ENCODE measurements around the gene METTL22.
A peak's percentile ranks its signal among the peaks of the same experiment; 100 is the strongest.

Gene METTL22

DNA sequence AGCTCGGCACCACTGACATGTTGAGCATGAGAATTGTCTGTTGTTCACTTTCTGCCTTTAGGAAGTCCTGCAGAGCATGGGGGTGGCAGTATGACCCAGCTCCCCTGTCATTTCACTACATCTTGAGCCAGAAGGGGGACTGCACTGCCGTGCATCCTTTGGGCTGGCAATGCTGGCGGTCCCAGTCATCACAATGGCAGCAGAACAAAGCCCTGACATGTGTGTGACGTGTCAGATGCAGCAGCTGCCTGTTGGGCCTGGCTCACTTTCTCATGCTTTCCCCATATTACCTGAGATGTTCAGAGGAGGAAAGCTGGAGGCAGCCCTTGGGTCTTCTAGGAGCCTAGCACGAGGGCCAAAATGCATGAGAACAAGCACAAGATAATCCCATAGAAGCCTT lies 46.6 kb downstream of the METTL22 start:
- Histone ChIP-seq H3K36me3 (replicated peaks in 1 of 2; ENCODE audit: control insufficient read depth in 2 of 2, insufficient read depth in 2 of 2, low read length in 2 of 2) (no peaks in the 10 kb centered on the region), H3K23ac (ENCODE audit: low read depth, low read length, poor library complexity) (no peak overlapping the region), H3K27ac (replicated peaks; ENCODE audit: low read length) (no peak overlapping the region), H3K18ac (ENCODE audit: low read length) (no peak overlapping the region), H2BK15ac (ENCODE audit: low read length) (no peak overlapping the region), H3K14ac (ENCODE audit: low read length) (no peak overlapping the region), H4K91ac (ENCODE audit: low read depth, low read length, poor library complexity) (no peak overlapping the region), H3K4me1 (ENCODE audit: control insufficient read depth in 2 of 2, insufficient read depth in 1 of 2, low read depth in 1 of 2, low read length in 2 of 2) (peaks cover 0 to 13% of the 10 kb centered on the region in 2 donors), H2BK12ac (ENCODE audit: low read length) (no peak overlapping the region), H3K4me2 (ENCODE audit: insufficient read depth, low read length, poor library complexity, severe bottlenecking) (no peak overlapping the region), H2AK5ac (ENCODE audit: low read depth, low read length) (no peak overlapping the region), H3K4me3 (ENCODE audit: low read length in 2 of 2) (no peak overlapping the region), H2BK120ac (ENCODE audit: low read depth, low read length) (no peak overlapping the region), H3K9me3 (replicated peaks in 1 of 2; ENCODE audit: control insufficient read depth in 2 of 2, insufficient read depth in 1 of 2, low read depth in 1 of 2, low read length in 2 of 2) (peaks cover 0 to 1% of the 10 kb centered on the region in 2 donors), H3K27me3 (ENCODE audit: control insufficient read depth in 3 of 3, insufficient read depth in 3 of 3, low read depth in 1 of 3, low read length in 3 of 3) (no peaks in the 10 kb centered on the region), H2AFZ (ENCODE audit: low read length) (peak overlapping the region; percentile 41), H2BK5ac (ENCODE audit: low read length) (no peak overlapping the region), H3K79me1 (ENCODE audit: low read depth, low read length) (no peaks in the 10 kb centered on the region), H3K9ac (ENCODE audit: low read depth, low read length, poor library complexity) (no peak overlapping the region), H3K4ac (ENCODE audit: low read length) (no peak overlapping the region), H4K8ac (ENCODE audit: low read depth, low read length) (no peak overlapping the region)
- no CpG with 5 or more reads among the region's 5 CpGs for WGBS, 2 donors (ENCODE audit: extremely low coverage in 2 of 2, insufficient read length in 2 of 2, insufficient replicate concordance in 1 of 2)
- DNase-seq (ENCODE audit: low spot score), result no peak

GRCh38 chr16:8669481-8669880 lies 48.0 kb downstream of the METTL22 start:
- no peak overlapping the region for H2BK12ac ChIP-seq (ENCODE audit: low read length)
- no peak overlapping the region for H2AFZ ChIP-seq (ENCODE audit: low read length)
- peaks cover 0 to 4% (median 0%) of the 10 kb centered on the region in 3 experiments for H3K27me3 ChIP-seq (ENCODE audit: control insufficient read depth in 3 of 3, insufficient read depth in 3 of 3, low read depth in 1 of 3, low read length in 3 of 3)
- no peak overlapping the region for H3K4me3 ChIP-seq (ENCODE audit: low read length in 2 of 2)
- no peak overlapping the region for H4K8ac ChIP-seq (ENCODE audit: low read depth, low read length)
- H3K27ac ChIP-seq (replicated peaks; ENCODE audit: low read length), result no peak overlapping the region
- no peak overlapping the region for H3K18ac ChIP-seq (ENCODE audit: low read length)
- H3K4me2 ChIP-seq (ENCODE audit: insufficient read depth, low read length, poor library complexity, severe bottlenecking), result no peak overlapping the region
- no peak overlapping the region for H3K14ac ChIP-seq (ENCODE audit: low read length)
- H2BK5ac ChIP-seq (ENCODE audit: low read length), result no peak overlapping the region
- no peak overlapping the region for H2BK120ac ChIP-seq (ENCODE audit: low read depth, low read length)
- no peak overlapping the region for H3K23ac ChIP-seq (ENCODE audit: low read depth, low read length, poor library complexity)
- no peaks in the 10 kb centered on the region for H3K36me3 ChIP-seq (replicated peaks in 1 of 2; ENCODE audit: control insufficient read depth in 2 of 2, insufficient read depth in 2 of 2, low read length in 2 of 2)
- H2AK5ac ChIP-seq (ENCODE audit: low read depth, low read length), result no peak overlapping the region
- H3K9ac ChIP-seq (ENCODE audit: low read depth, low read length, poor library complexity), result no peak overlapping the region
- DNase-seq (ENCODE audit: low spot score), result no peak
- H2BK15ac ChIP-seq (ENCODE audit: low read length), result no peak overlapping the region
- H4K91ac ChIP-seq (ENCODE audit: low read depth, low read length, poor library complexity), result no peak overlapping the region
- peaks cover 1 to 20% of the 10 kb centered on the region in 2 donors for H3K4me1 ChIP-seq (ENCODE audit: control insufficient read depth in 2 of 2, insufficient read depth in 1 of 2, low read depth in 1 of 2, low read length in 2 of 2)
- no peak overlapping the region for H3K4ac ChIP-seq (ENCODE audit: low read length)
- no CpG with 5 or more reads among the region's 1 CpG for WGBS, 2 donors (ENCODE audit: extremely low coverage in 2 of 2, insufficient read length in 2 of 2, insufficient replicate concordance in 1 of 2)
- no peaks in the 10 kb centered on the region for H3K9me3 ChIP-seq (replicated peaks in 1 of 2; ENCODE audit: control insufficient read depth in 2 of 2, insufficient read depth in 1 of 2, low read depth in 1 of 2, low read length in 2 of 2)
- no peaks in the 10 kb centered on the region for H3K79me1 ChIP-seq (ENCODE audit: low read depth, low read length)

GRCh38 chr16:8670014-8670560 lies 48.6 kb downstream of the METTL22 start:
- Histone ChIP-seq H2AK5ac (ENCODE audit: low read depth, low read length) (no peak overlapping the region), H3K18ac (ENCODE audit: low read length) (no peak overlapping the region), H3K9ac (ENCODE audit: low read depth, low read length, poor library complexity) (no peak overlapping the region), H4K8ac (ENCODE audit: low read depth, low read length) (no peak overlapping the region), H3K14ac (ENCODE audit: low read length) (no peak overlapping the region), H2BK12ac (ENCODE audit: low read length) (no peak overlapping the region), H3K4me2 (ENCODE audit: insufficient read depth, low read length, poor library complexity, severe bottlenecking) (no peak overlapping the region), H2BK120ac (ENCODE audit: low read depth, low read length) (no peak overlapping the region), H2BK15ac (ENCODE audit: low read length) (no peak overlapping the region), H2AFZ (ENCODE audit: low read length) (peak overlapping the region; percentile 47), H3K4me1 (ENCODE audit: control insufficient read depth in 2 of 2, insufficient read depth in 1 of 2, low read depth in 1 of 2, low read length in 2 of 2) (peaks cover 1 to 22% of the 10 kb centered on the region in 2 donors), H3K4me3 (ENCODE audit: low read length in 2 of 2) (no peak overlapping the region), H3K36me3 (replicated peaks in 1 of 2; ENCODE audit: control insufficient read depth in 2 of 2, insufficient read depth in 2 of 2, low read length in 2 of 2) (no peaks in the 10 kb centered on the region), H3K27ac (replicated peaks; ENCODE audit: low read length) (no peak overlapping the region), H3K9me3 (replicated peaks in 1 of 2; ENCODE audit: control insufficient read depth in 2 of 2, insufficient read depth in 1 of 2, low read depth in 1 of 2, low read length in 2 of 2) (no peaks in the 10 kb centered on the region), H3K27me3 (ENCODE audit: control insufficient read depth in 3 of 3, insufficient read depth in 3 of 3, low read depth in 1 of 3, low read length in 3 of 3) (peaks cover 0 to 10% (median 0%) of the 10 kb centered on the region in 3 experiments), H3K23ac (ENCODE audit: low read depth, low read length, poor library complexity) (no peak overlapping the region), H4K91ac (ENCODE audit: low read depth, low read length, poor library complexity) (no peak overlapping the region), H3K79me1 (ENCODE audit: low read depth, low read length) (no peaks in the 10 kb centered on the region), H3K4ac (ENCODE audit: low read length) (no peak overlapping the region), H2BK5ac (ENCODE audit: low read length) (no peak overlapping the region)
- no CpG with 5 or more reads among the region's 1 CpG for WGBS, 2 donors (ENCODE audit: extremely low coverage in 2 of 2, insufficient read length in 2 of 2, insufficient replicate concordance in 1 of 2)
- DNase-seq (ENCODE audit: low spot score), result no peak

DNA sequence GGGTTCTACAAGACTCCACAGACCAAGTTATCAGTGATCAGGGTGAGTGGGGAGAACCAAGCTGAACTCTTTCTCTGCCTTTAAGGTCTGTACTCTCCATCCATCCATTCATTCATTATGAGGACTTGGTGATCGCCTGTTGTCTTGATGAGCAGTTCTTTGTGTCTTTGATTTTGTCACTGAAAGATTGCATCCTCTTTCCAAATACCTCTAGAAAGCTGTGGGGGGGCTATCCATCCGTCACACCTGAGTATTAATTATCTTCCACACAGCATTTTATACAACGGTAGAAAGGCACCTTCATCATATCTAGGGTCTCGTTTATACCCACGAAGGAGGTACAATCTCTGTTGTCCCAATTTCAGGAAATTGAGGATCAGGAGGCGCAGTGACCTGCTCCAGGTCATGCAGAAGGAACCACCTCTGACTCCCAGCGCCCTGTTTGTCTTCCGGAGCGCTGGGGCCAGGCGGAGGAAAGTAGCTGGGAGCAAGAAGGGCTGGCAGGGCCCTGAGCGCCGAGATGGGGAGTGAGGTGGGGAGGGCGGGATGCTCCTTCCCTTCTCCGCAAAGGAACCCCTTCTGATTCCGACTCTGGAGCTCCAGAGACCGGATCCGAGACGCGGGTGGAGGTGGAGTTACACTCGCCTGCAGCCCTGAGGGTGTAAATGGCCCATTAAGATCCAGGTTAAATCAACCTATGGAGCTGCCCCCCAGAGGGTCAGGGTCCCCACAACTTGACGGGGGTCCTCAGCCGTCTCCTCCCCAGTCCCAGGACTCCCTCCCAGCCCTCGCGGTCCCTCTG lies 52.3 kb downstream of the METTL22 start:
- Histone ChIP-seq H3K4me3 (ENCODE audit: low read length in 2 of 2) (peak overlapping the region; percentile 83 to 85), H3K9ac (ENCODE audit: low read depth, low read length, poor library complexity) (peak overlapping the region; percentile 74), H2AK5ac (ENCODE audit: low read depth, low read length) (no peak overlapping the region), H3K27ac (replicated peaks; ENCODE audit: low read length) (no peak overlapping the region), H2BK12ac (ENCODE audit: low read length) (no peak overlapping the region), H4K8ac (ENCODE audit: low read depth, low read length) (no peak overlapping the region), H3K4me1 (ENCODE audit: control insufficient read depth in 2 of 2, insufficient read depth in 1 of 2, low read depth in 1 of 2, low read length in 2 of 2) (peaks cover 1 to 20% of the 10 kb centered on the region in 2 donors), H3K36me3 (replicated peaks in 1 of 2; ENCODE audit: control insufficient read depth in 2 of 2, insufficient read depth in 2 of 2, low read length in 2 of 2) (no peaks in the 10 kb centered on the region), H3K4me2 (ENCODE audit: insufficient read depth, low read length, poor library complexity, severe bottlenecking) (peak overlapping the region; percentile 89), H3K18ac (ENCODE audit: low read length) (peak overlapping the region; percentile 88), H2BK120ac (ENCODE audit: low read depth, low read length) (no peak overlapping the region), H2BK5ac (ENCODE audit: low read length) (no peak overlapping the region), H3K23ac (ENCODE audit: low read depth, low read length, poor library complexity) (no peak overlapping the region), H2AFZ (ENCODE audit: low read length) (peak overlapping the region; percentile 97), H4K91ac (ENCODE audit: low read depth, low read length, poor library complexity) (no peak overlapping the region), H3K27me3 (ENCODE audit: control insufficient read depth in 3 of 3, insufficient read depth in 3 of 3, low read depth in 1 of 3, low read length in 3 of 3) (peaks cover 0 to 18% (median 0%) of the 10 kb centered on the region in 3 experiments), H3K14ac (ENCODE audit: low read length) (no peak overlapping the region), H3K4ac (ENCODE audit: low read length) (no peak overlapping the region), H3K9me3 (replicated peaks in 1 of 2; ENCODE audit: control insufficient read depth in 2 of 2, insufficient read depth in 1 of 2, low read depth in 1 of 2, low read length in 2 of 2) (peaks cover 0 to under 1% of the 10 kb centered on the region in 2 donors), H3K79me1 (ENCODE audit: low read depth, low read length) (no peaks in the 10 kb centered on the region), H2BK15ac (ENCODE audit: low read length) (peak overlapping the region; percentile 61)
- no peak for DNase-seq (ENCODE audit: low spot score)
- no CpG with 5 or more reads among the region's 24 CpGs for WGBS, 2 donors (ENCODE audit: extremely low coverage in 2 of 2, insufficient read length in 2 of 2, insufficient replicate concordance in 1 of 2)

Measured in neuronal stem cell (in vitro differentiated cells).